Stimulated activated naive CD4-positive, alpha-beta T cell (primary cell): ENCODE data around the gene CKLF.
"Not testable (repeated sequence)": the region's sequence is repeated elsewhere in the genome, so short reads cannot be mapped to it uniquely, and the experiment has no call there.

Experiments
- DNase-seq, 6 experiments: peaks; one replicate each; lab custom pipeline; 2025; lab: John Stamatoyannopoulos, UW

CKLF gene

GRCh38 chr16:66596986-66597848 lies 44.8 kb downstream of the CKLF start:
- DNase-seq = no peak

- DNase-seq = no peak
Measured at GRCh38 chr16:66598111-66598510, 45.7 kb downstream of the CKLF start.

GRCh38 chr16:66599726-66600125 lies 47.4 kb downstream of the CKLF start:
- DNase-seq = peak in 3 of 6 experiments; percentile 8 to 35 (median 17)

GRCh38 chr16:66600477-66600876 lies 48.1 kb downstream of the CKLF start:
- DNase-seq = no peak

- no peak for DNase-seq
Measured at GRCh38 chr16:66601471-66601870, 49.1 kb downstream of the CKLF start.

GRCh38 chr16:66603537-66604375 lies 51.4 kb downstream of the CKLF start:
- peak; percentile 67 to 86 (median 76) for DNase-seq

GRCh38 chr16:66604376-66605176 lies 52.2 kb downstream of the CKLF start, which contains the start of gene CMTM3:
Gene CMTM3 (plus strand): TSS chr16:66604704. CDS start chr16:66604806, 102 bp downstream.
- peak; percentile 49 to 84 (median 70) for DNase-seq

- DNase-seq = peak in 3 of 6 experiments; percentile 26 to 58 (median 30)
Measured at GRCh38 chr16:66605177-66605978, 53.0 kb downstream of the CKLF start.

GRCh38 chr16:66605979-66606751 lies 53.8 kb downstream of the CKLF start:
- DNase-seq = no peak

- DNase-seq = peak; percentile 51 to 82 (median 73)
Measured at GRCh38 chr16:66608241-66609138, 56.1 kb downstream of the CKLF start.

GRCh38 chr16:66609139-66609510 lies 56.7 kb downstream of the CKLF start:
- DNase-seq = no peak

- DNase-seq = no peak
Measured at GRCh38 chr16:66610111-66610820, 57.9 kb downstream of the CKLF start.

- DNase-seq = not testable (repeated sequence)
Measured at GRCh38 chr16:66611911-66612310, 59.5 kb downstream of the CKLF start.

GRCh38 chr16:66612422-66612821 lies 60.0 kb downstream of the CKLF start:
- DNase-seq = no peak

GRCh38 chr16:66614161-66614802 lies 61.9 kb downstream of the CKLF start:
- DNase-seq = no peak
